ENCODE results near the gene RABL2A.
"Not testable (repeated sequence)": the region's sequence is repeated elsewhere in the genome, so short reads cannot be mapped to it uniquely, and the experiment has no call there.

Gene RABL2A

GRCh38 chr2:113690871-113691270 lies 63.8 kb downstream of the RABL2A start:
- not testable (repeated sequence) for DNase-seq

Measured in CD4-positive, alpha-beta T cell treated with Interferon gamma for 1 hour (primary cell).